NCI-H510A treated with DMSO at 0.1 percent for 48 hours (cell line): Measurements from ENCODE around the gene DPH3.

Experiments used
- DNase-seq: peaks from one replicate; lab custom pipeline; 2025; lab: John Stamatoyannopoulos, UW

Gene DPH3

DNA sequence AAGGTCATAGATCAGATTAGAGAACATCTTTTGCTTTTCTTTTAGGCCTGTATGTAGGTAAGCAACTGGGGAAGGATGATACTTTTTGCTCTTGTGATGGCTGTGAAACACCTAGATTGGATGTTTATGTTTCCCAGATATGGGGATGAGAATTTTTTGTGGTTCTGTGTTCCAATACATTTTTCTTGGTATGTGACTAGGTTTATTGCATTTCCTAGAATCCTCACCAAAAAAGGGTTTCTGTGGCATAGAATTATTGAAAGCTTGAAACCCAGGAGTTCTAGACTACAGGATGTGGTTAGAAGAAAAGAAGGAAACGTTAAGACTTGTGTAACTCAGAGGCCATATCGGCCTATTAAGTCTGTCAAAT, 26.1 kb upstream of the DPH3 start:
- DNase-seq: no peak

DNA sequence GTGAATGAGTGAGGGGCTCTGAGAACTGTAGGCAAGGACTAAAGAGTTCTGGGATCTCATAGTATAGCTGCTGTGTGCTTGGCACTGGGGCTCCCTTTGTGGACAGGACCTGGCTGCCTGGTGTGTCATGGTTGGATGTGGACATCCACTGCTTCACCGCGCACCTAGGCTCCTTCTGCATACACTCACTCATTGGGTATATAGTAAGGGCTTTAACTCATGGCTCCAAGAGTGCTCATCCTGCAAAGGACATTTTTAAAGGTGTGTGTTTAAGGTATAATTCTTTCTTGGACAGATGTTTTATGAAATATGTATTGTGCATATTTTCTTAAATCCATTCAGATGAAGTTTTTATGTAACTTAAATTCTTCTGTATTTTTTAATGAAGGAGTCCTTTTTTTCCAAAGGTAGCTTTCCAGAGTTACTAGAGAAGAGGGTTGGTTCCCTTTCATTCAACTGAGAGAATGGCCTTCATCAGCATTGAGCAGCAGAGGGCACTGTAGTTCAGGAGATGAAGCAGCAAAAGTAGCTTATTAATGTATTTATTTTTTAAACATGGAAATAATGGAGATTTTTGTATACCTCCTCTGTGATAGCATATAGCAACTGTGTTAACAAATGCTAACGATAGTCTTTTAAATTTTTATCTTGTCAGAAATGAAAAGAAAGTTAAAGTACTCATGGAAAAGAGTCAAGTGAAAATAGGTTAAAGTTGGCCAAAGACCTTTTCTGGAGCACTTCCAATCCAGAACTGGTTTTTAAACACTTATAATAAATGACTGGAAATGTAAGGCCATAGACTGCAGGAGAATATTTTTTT, 25.5 kb upstream of the DPH3 start:
- peak; percentile 39 for DNase-seq

DNA sequence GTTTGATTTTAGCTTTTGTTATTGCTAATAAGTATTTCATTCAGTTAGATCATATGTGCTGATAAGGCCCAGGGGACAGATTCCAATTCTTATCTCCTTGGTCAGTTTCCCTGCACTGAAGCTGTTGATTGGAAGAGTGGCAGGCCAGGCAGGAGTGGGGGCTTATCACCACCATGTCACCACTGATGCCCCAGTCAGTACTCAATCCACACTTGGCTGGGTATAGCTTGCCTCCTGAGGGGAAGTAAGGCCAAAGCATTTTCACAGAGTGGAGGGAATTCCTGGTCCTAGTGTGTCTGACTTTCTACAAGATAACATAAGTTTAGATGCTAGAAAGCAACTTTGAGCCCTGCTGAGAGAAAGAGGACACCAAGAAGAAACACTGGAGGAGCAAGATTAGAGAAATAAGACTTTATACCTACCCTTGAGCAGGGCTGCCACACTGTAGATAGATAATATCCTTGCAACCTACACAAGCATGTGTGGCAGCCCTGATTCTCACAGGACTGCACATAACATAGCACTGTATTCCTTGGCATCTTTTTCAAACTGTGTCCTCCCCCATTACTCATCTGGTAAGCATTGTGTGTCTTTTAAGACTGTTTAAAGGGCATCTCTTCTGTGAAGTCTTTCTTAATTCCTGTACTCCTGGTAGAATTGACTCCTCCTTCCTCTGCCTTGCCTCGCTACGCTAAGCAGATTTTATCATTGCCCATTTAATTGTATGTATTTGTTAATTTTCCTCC, 24.6 kb upstream of the DPH3 start:
- DNase-seq: no peak

DNA sequence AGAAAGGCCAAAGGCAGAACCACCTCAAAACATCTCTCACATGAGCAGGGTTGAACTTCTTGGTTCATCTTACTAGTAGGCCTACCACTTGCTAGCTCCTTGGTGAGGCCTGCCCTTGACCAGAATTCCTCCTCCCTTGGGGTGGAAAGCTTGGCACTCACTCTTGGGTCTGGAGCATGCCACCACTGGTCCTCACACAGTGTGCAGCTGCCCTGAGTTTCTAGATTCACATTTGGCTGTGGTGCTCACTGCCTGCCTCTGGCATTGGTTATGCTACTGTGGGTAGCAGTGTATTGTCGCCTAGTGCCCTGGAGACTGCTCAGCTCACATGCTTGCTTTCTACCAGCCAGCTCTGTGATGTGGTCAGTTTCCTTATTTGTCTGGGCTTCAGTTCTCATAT, 23.9 kb upstream of the DPH3 start:
- no peak for DNase-seq

DNA sequence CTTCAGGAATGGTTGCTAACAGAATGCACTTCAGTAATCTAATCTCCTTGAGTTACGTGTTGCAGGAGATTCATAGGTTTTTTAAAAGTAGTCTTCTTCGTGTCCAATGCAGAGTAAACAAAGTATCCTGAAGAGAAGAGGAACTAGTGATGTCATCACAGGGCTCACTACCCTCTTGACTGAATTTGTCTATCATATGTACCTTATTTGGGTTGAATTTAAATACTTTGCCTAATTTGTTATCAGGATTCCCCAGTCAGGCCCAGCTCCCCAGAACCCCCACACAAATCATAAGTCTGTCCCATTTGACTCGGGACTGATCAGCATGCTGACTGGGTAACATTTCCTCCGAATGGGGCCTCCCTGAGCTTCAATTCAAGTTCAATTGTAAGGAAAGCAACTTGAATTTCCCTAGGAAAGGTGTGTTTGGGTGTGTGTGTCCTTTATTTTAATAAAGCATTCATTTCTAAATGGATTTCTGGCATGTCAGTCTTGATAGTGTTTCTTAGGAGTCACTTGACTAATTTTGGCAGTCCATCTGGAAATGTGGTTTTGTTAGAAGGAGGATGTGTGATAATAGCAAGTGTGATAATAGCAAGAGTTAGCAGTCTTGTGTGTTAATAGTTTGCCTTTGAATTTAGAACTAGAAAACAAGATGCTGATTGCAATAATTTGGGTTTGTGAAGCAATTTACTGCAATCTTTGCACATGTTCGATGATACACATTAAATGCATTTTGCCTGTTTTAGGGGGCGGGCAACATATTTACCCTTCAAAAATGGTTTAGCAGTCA, 22.2 kb upstream of the DPH3 start:
- no peak for DNase-seq

DNA sequence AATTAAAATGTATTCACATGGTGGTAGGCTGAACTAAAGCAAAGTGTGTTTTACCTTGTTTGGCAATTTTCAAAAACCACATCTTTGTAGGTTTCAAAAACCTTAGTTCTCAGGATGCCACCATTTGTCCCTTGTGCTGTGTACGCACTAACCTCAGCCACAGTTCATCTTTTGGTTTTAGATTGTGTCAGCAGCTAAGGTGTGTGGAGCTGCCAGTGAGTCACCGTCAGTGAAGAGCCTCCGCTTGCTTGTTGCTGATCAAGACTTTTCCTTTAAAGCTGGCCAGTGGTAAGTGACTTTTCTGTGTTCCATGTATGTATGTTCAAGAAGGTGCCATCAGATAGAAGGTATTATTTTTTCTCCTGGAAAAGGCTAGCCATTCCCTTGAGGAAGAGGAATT, 21.4 kb upstream of the DPH3 start:
- no peak for DNase-seq

DNA sequence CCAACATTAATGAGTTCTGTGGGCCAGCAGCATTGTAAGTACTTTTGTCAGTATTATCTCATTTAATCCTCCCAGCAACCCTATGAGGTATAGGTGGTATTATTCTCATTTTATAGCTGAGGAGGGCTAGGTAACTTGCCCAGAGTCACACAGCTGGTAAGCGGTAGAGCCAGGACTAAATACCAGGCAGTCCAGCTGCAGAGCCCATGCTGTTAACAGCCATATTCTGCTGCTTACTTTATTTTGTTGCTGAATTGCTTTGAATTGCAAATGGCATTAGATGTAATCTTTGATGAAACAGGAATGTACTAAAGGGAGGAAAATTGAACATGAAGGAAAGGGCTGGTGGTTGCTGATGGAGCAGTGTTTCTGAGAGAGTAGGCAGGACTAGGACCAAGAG, 19.9 kb upstream of the DPH3 start:
- no peak for DNase-seq

DNA sequence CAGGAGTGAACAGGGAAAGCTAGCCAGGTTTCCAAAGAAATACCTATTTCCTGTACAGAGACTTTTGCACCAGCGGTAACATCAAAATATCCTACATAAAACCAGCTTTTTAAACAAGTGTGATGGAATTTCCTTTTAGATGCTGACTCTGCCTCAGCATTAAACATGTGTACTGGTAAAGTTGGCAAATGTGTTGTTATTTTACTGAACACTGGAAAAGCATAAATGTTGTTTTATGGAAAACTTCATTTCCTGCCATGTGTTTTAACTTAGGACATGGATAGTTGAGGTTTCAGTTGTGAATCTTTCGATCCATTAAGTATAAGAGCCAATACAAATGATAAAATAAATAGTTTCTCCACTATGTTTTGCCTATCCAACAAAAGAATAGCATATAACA, 15.9 kb upstream of the DPH3 start:
- DNase-seq: no peak

DNA sequence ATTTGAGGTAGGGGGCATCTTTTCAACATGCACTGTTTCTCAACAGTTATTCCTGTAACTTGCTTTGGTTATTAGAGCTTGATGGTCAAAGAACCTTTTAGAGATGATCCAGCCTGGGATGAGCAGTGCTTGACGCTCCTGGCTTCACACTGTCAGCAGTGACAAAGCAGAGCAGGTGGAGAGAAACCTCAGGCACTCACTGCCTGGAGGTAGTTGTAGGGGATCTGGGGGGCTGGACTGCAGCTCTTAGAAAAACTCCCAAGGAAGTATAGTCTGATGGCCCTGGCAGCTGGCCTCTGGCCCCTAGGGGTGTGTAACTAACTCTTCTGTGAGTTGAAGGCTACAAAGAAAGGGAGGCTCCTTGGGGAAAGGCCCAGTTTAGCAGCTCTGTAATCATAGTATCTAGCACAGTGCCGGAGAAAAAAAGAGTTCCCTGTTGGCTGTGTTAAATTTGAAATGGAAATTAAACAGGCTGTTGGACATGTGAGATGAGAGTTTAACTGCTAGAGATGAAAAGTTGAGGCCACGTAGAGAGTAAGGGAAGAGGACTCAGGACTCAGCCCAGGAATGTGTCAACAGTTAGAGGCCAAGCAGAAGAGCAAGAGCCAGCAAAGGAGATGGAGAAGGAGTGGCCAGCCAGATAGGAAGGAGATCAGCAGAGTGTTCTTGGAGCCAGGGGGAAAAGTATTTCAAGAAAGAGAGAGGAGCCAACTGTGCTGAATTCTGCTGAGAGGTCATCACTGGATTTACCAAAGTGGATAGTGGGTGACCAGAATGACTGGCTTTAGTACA, 14.5 kb upstream of the DPH3 start:
- DNase-seq: no peak

DNA sequence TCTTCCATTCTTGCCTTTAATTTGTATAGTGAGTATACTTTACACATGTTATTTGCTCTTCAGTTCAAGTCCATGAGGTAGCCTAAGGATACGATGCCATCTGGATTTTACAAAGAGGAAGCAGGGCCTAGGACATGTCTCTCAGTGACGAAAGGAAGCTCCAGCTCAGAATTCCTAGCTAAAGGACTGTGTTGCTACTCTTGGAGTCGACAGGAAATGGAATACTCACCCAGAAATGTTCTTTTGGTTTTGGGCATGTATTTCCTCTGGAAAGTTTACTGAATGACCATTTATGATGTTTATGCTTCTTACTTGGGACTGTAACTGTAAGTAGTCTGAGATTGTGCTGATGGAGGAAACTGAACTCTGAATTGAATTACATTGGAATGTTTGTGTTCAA, 12.7 kb upstream of the DPH3 start:
- DNase-seq: no peak

DNA sequence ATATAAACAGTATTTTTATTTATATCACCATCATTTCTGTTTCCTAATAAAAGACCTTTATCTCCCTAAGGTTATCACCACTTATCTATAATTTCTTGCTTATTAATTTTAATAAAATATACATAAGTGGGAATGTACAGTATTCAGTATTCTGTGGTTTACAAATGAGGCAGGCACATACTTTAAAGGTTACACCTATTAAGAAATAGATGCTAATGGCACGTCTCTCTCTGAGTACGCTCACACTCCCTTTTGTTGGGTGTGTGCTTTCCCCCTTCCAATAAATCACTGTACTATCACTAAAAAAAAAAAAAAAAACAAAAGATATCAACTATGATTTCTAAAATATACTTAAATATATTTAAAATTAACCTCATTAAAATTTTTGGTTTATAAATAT, 9.1 kb upstream of the DPH3 start:
- no peak for DNase-seq

DNA sequence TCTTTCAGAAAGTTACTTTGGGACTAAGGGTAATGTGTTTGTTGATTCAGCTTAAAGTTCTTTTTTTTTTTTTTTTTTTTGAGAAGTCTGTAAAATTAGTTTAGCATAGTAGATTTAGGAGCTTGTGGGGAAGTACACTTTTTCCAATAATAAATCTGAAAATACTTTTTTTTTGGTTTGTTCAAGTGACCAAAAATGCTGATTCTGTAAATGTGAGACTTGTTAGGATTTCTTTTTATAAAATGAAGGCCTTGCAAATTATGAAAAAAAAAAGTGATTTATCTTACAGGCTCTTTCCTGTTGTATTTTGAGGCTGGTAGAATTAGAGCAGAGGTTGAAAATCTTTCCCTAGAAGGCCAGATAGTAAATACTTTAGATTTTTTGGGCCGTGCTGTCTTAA, 7.8 kb upstream of the DPH3 start:
- DNase-seq: no peak

DNA sequence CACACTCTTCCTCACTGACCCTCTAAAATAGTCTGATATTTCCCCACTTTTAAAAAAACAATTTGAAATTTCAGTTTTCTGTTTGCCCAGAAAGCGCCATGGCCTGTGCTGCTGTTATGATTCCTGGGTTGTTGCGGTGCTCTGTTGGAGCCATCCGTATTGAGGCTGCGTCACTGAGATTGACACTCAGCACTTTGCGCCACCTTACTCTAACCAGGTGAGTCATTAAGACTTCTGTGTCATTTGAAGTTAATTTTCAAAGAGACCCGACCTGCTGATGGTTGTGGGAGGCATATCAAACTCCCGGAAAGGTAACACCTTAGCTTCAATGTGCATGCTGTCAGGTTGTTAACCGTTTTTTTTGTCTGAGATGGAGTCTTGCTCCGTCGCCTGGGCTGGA, 6.1 kb upstream of the DPH3 start:
- no peak for DNase-seq

DNA sequence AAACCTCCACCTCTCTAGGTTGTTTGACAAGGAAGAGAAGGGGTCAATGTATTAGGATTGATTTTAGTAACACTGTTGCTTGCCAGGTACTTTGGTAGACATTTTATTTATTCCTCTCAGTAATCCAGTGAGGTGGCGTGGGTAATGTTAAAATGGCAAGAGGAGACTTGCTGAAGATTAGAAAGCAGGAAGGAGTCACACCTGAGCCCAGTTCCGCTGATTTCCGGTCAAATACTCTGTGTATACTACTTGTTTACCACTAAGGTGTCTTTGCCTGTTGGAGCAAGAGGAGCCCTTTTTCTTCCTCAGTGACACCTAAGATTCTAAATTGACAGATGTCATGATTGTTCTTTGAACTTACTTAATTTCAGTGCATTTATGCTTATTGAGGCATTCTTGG, 2.0 kb upstream of the DPH3 start:
- DNase-seq: no peak

DNA sequence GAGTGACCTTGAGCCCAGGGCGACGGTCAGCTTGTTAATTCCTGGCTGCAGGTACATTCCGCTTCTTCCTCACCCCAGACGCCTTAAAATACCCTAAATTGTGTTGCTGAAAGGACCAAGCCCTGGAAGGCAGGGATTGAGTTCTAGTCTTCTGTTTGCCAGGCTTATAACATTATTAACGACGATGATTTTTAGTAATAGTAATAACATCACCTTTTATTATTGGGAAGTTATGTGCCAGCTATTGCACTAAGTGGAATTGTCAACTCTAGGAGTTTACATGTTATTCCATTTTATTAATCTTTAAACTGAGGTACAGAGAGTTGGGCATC, 678 bp upstream of the DPH3 start:
- no peak for DNase-seq

DNA sequence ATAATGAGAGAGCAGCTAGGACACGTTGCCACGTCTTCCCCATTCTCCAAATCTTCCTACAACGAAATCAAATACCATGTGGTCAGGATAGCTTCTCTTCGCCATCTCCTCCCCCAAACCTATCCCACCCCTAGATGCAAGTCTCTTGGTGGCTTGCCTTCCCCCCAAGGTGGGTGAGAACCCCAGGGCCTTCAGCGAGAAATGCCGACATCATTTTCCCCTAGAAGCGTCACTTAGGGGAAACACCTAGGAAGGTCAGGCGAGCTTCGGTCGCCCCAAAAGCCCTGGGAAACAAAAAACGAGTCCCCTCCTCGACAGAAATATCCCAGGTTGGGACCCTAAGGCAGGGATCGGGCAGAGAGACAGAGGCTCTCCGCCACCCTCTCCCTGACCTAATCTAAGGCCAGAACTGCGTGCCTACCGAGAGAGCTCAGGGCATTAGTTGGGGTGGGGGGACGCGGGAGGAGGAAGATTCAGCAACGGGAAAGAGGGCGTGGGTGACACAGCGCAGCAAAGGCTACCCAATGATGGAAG, 502 bp downstream of the DPH3 start:
- DNase-seq: no peak

DNA sequence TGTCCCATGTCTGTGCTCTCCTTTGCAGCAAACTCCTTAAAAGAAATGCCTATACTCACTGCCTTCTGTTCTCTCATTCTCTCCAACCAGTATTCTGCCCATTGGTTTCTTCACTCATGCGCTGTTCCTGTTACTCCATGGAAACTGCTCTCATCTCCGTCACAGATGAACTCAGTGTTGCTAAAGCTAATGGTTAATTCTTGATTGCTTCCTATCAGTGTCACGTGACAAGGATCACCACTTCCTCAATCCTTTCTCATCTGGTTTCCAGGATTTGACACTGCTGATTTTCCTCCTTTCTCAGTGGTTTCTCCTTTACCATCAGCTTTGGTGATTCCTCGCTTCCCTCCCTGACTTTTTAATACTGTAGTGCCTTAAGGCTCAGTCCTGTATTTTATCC, 2.6 kb downstream of the DPH3 start:
- no peak for DNase-seq

DNA sequence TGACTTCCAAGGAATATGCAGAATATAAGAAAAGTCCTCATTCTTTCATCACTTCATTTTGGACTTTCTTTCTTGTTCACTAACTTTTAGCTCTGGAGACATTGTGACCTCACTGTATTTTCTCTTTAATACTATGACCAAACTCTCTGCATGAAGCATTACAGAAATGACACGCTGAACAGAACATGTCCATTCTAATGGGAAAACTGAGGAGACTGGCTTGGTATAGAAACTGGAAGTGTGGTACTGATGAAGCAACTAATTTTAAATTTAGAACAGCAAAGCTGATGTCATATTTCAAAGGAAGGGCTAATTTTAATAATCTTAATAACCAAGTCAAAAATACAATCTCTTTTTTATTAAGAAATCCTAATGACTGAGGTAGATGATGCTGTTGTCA, 4.7 kb downstream of the DPH3 start:
- DNase-seq: no peak

DNA sequence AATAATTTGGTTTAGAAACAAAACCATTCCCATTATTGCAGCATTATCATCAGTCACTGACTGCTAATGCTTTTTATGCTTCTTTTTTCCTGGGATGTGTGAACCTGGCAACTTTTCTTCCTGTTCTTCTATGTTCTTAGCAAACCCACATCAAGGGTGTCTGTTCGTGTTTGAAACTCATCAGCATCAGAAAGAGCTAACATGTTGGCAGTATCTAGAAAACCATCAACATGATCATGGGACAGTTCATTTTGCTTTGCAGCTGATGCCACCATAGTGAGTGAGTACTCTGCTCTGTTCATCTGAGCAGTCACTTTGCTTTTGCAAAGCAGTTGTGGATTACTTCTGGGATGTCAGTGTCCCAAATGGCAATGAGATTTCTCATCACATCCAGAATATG, 5.9 kb downstream of the DPH3 start:
- no peak for DNase-seq

DNA sequence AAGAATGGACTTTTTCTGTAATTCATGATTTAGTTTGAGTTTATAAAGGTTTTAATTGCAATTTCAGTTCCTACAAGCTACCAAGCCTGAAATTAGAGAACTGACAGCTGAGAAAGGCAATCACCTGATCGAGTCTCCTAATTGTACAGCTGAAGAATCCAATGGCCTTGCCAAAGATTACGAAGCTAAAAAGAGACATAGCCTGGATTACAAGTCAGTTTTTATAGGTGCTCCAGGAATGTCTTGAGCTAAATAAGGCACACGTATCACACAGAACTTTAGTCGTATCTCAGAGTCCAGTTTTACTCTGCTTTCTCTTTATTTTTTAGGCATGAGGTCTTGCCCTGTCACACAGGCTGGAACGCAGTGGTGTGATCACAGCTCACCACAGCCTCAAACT, 6.6 kb downstream of the DPH3 start:
- no peak for DNase-seq

DNA sequence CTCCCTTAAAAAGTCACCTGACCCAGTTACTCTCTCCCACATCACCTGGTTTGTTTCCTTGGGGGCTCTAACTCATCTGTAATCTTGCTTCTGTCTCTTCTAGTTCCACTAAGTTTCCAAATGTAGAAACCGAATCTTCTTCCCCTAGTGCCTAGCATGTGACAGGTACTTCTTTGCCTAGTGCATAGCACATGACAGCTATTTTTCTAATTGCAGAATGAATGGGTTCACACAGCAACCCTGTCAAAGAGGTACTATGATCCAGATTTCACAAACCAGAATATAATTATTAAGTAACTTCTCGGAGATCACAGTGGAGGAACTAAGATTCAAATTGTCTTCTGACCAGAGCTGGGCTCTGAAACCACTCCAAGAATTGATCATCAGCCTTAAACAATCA, 7.4 kb downstream of the DPH3 start:
- DNase-seq: no peak

DNA sequence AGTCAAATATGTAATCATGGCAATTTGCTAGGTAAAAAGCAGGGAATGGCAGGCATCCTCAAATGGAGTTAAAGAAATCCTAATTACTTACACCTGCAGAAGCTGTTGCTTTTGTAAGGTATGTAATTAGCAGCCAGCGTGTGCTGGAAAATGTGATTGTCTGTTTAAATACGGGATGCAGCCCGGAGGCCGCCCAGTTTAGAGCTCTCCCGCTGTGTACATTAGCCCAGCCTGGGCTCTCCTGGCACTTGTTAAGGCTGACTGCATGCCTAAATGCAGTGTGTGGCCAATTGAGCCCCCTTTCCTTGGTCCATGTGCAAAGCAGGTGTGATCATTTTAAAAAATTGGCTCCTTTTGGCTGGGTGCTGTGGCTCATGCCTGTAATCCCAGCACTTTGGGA, 9.0 kb downstream of the DPH3 start:
- no peak for DNase-seq
